Ovary (tissue), 3 donors: ENCODE results near the gene HDGF.

Source experiments
- EP300 ChIP-seq: sonication (generic); formaldehyde crosslinking; IDR thresholded peaks from one replicate; pipeline ENCODE4 v1.6.1; 2017; ENCODE audit warnings: antibody characterized with exemption
- POLR2A ChIP-seq: fragments of 450-650 bp; IDR thresholded peaks from one replicate; pipeline ENCODE4 v1.6.1; 2017; ENCODE audit warnings: antibody characterized with exemption, mild to moderate bottlenecking, moderate library complexity
- TF ChIP-seq, protein P1 (sequence below), 3 donors: fragments of 450-650 bp in 2 of 3; fragments of 200-600 bp in 1 of 3; IDR thresholded peaks; one replicate each; pipeline versions ENCODE4 v1.5.1 to v1.8.0; 2016 to 2022; ENCODE audit warnings: antibody characterized with exemption in 3 of 3, mild to moderate bottlenecking in 1 of 3
- donor health status: DM: no; HTN: no; CAD: no.

DNA sequence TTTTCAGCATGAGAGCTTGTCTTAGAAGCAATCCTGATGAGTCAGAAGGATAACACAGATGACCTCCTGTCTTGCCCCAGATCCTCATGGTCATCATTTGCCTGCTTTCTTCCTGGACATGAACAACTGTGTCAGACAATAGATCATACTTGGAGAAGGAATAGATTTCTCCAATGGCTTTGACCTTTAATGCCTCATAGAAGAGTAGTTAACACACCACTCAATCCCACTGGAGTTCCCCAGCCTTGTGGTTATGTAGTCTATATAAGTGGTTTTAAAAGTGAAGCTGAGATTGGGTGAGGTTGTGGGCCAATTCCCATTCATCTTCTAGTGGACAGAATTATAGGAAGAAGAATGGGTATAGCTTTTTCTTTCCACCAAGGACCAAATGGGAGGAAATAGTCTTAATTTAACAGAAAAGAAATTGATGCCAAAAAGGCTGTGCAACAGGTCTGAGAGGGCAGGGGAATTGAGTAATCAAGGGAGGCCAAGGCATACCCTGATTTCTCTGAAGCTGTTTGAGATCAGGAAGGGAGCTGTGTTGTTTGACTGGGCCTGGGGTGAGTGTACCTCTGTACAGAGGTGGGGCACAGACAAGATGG lies 30.2 kb upstream of the HDGF start:
- TF ChIP-seq POLR2A (no peak), EP300 (no peak)
- TF ChIP-seq, protein P1, sequence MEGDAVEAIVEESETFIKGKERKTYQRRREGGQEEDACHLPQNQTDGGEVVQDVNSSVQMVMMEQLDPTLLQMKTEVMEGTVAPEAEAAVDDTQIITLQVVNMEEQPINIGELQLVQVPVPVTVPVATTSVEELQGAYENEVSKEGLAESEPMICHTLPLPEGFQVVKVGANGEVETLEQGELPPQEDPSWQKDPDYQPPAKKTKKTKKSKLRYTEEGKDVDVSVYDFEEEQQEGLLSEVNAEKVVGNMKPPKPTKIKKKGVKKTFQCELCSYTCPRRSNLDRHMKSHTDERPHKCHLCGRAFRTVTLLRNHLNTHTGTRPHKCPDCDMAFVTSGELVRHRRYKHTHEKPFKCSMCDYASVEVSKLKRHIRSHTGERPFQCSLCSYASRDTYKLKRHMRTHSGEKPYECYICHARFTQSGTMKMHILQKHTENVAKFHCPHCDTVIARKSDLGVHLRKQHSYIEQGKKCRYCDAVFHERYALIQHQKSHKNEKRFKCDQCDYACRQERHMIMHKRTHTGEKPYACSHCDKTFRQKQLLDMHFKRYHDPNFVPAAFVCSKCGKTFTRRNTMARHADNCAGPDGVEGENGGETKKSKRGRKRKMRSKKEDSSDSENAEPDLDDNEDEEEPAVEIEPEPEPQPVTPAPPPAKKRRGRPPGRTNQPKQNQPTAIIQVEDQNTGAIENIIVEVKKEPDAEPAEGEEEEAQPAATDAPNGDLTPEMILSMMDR (IDR thresholded peaks at IDR 0.05) = no peak
